C4-2B (cell line): ENCODE measurements around the gene TAS2R40.
A peak's percentile ranks its signal among the peaks of the same experiment; 100 is the strongest.

ENCODE experiments used
- H3K27ac ChIP-seq: fragments of 450-650 bp; 2 replicates; pipeline ENCODE4 v1.5.1; 2017
- CTCF ChIP-seq: fragments of 450-650 bp; conservative IDR thresholded peaks from 2 replicates; pipeline ENCODE4 v1.5.1; 2017; ENCODE audit warnings: mild to moderate bottlenecking
- ZFX ChIP-seq: fragments of 450-650 bp; IDR thresholded peaks from 2 replicates; pipeline ENCODE4 v1.6.1; 2017

Gene TAS2R40

GRCh38 chr7:143235561-143235960, 13.7 kb downstream of the TAS2R40 start:
- TF ChIP-seq ZFX, result no peak
- TF ChIP-seq CTCF, result no peak
- no peak overlapping the region for H3K27ac ChIP-seq

GRCh38 chr7:143236408-143236990, 14.7 kb downstream of the TAS2R40 start:
- no peak overlapping the region for H3K27ac ChIP-seq
- TF ChIP-seq ZFX (no peak), CTCF (no peak)

GRCh38 chr7:143237366-143237765, 15.5 kb downstream of the TAS2R40 start:
- TF ChIP-seq CTCF (no peak), ZFX (no peak)
- no peak overlapping the region for H3K27ac ChIP-seq

- TF ChIP-seq CTCF (no peak), ZFX (no peak)
Observed at GRCh38 chr7:143238289-143238980, 16.6 kb downstream of the TAS2R40 start.

GRCh38 chr7:143239813-143240212, 18.0 kb downstream of the TAS2R40 start:
- TF ChIP-seq CTCF (no peak), ZFX (no peak)
- H3K27ac ChIP-seq, result no peak overlapping the region

More at GRCh38 chr7:143238289-143238980, 16.6 kb downstream of the TAS2R40 start:
- no peak overlapping the region for H3K27ac ChIP-seq

GRCh38 chr7:143240291-143241168, 18.7 kb downstream of the TAS2R40 start:
- H3K27ac ChIP-seq, result no peak overlapping the region

More at GRCh38 chr7:143240291-143241168, 18.7 kb downstream of the TAS2R40 start:
- peak; percentile 99 for TF ChIP-seq CTCF
- no peak for TF ChIP-seq ZFX
